ENCODE data around the gene ISG20.

ISG20 gene

GRCh38 chr15:88624156-88624970, 14.5 kb upstream of the ISG20 start:
- peak overlapping the region; percentile 83 for H3K4me3 ChIP-seq (ENCODE audit: low read depth, low read length)
- TF ChIP-seq CTCF (IDR thresholded peaks at IDR 0.05; ENCODE audit: low read depth, low read length), result peak; percentile 14; the same call in 1 of the 2 replicates

- 0 out of 2 replicates have a peak overlapping the region, but pooled peaks have one; percentile 83 for H3K4me3 ChIP-seq (ENCODE audit: low read depth, low read length)
- TF ChIP-seq CTCF (IDR thresholded peaks at IDR 0.05; ENCODE audit: low read depth, low read length), result no peak
These were observed 13.8 kb upstream of the ISG20 start for GRCh38 chr15:88624971-88625490.

GRCh38 chr15:88625943-88626741, 12.7 kb upstream of the ISG20 start:
- TF ChIP-seq CTCF (IDR thresholded peaks at IDR 0.05; ENCODE audit: low read depth, low read length), result no peak
- no peak overlapping the region for H3K4me3 ChIP-seq (ENCODE audit: low read depth, low read length)

- no peak for TF ChIP-seq CTCF (IDR thresholded peaks at IDR 0.05; ENCODE audit: low read depth, low read length)
- no peak overlapping the region for H3K4me3 ChIP-seq (ENCODE audit: low read depth, low read length)
These were observed 11.4 kb upstream of the ISG20 start for GRCh38 chr15:88627463-88627862.

- no peak for TF ChIP-seq CTCF (IDR thresholded peaks at IDR 0.05; ENCODE audit: low read depth, low read length)
- no peak overlapping the region for H3K4me3 ChIP-seq (ENCODE audit: low read depth, low read length)
These were observed 10.7 kb upstream of the ISG20 start for GRCh38 chr15:88628018-88628654.

GRCh38 chr15:88629071-88629470, 9.7 kb upstream of the ISG20 start:
- TF ChIP-seq CTCF (IDR thresholded peaks at IDR 0.05; ENCODE audit: low read depth, low read length), result no peak
- no peak overlapping the region for H3K4me3 ChIP-seq (ENCODE audit: low read depth, low read length)

All from WI38 (cell line).